DOHH2 (cell line): ENCODE data around the gene HAT1.

ENCODE experiments used
- EZH2phosphoT487 ChIP-seq: fragments of 200-600 bp; sonication (generic); IDR thresholded peaks from 2 replicates; pipeline ENCODE4 v1.6.1; 2017; ENCODE audit warnings: borderline replicate concordance, mild to moderate bottlenecking, antibody characterized with exemption, low read length, moderate library complexity, mixed read lengths
- TF ChIP-seq, protein P1 (sequence below): fragments of 200-600 bp; sonication (generic); IDR thresholded peaks from one replicate; pipeline ENCODE4 v1.5.1; 2014; ENCODE audit warnings: antibody characterized with exemption, mild to moderate bottlenecking, low read depth, low read length; ENCODE audit not compliant: poor library complexity, severe bottlenecking

DNA sequence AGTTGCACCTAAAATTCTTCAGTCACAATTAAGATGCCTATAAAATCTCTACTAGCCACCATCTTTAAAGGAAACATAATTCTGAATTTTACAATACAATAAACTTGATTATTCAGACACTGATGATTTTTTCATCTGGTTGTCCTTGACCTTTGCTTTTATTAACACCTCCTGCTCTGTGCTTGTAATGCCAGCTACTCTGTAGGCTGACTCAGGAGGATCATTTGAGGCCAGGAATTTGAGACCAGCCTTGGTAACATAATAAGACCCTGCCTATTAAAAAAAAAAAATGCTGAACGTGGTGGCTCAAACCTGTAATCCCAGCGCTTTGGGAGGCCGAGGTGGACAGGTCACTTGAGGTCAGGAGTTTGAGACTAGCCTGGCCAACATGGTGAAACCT lies 38.3 kb downstream of the HAT1 start:
- TF ChIP-seq EZH2phosphoT487, result no peak
- TF ChIP-seq, protein P1, sequence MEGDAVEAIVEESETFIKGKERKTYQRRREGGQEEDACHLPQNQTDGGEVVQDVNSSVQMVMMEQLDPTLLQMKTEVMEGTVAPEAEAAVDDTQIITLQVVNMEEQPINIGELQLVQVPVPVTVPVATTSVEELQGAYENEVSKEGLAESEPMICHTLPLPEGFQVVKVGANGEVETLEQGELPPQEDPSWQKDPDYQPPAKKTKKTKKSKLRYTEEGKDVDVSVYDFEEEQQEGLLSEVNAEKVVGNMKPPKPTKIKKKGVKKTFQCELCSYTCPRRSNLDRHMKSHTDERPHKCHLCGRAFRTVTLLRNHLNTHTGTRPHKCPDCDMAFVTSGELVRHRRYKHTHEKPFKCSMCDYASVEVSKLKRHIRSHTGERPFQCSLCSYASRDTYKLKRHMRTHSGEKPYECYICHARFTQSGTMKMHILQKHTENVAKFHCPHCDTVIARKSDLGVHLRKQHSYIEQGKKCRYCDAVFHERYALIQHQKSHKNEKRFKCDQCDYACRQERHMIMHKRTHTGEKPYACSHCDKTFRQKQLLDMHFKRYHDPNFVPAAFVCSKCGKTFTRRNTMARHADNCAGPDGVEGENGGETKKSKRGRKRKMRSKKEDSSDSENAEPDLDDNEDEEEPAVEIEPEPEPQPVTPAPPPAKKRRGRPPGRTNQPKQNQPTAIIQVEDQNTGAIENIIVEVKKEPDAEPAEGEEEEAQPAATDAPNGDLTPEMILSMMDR, result no peak
